Neural crest cell (in vitro differentiated cells): Measurements from ENCODE around the gene AMY1B. TPM values are rescaled to one million over a fixed set of nuclear protein-coding genes. Genes with fewer than 3 reads are reported as not detected.
"Not testable (repeated sequence)": the region's sequence is repeated elsewhere in the genome, so short reads cannot be mapped to it uniquely, and the experiment has no call there.

ENCODE experiments used
- DNase-seq: peaks from one replicate; pipeline ENCODE4 v3.0.0; 2021; ENCODE audit warnings: low read depth, mixed read lengths, low spot score
- H3K27ac Mint-ChIP-seq: one replicate; pipeline ENCODE4 v1.8.0; 2021; ENCODE audit warnings: mild to moderate bottlenecking, mixed read lengths; ENCODE audit not compliant: unreplicated experiment
- H3K27me3 Mint-ChIP-seq: 2 replicates; pipeline ENCODE4 v1.8.0; 2021; ENCODE audit warnings: low read depth, mild to moderate bottlenecking, mixed read lengths
- H3K36me3 Mint-ChIP-seq: 2 replicates; pipeline ENCODE4 v1.8.0; 2021; ENCODE audit warnings: low read depth, mild to moderate bottlenecking, mixed read lengths
- H3K4me1 Mint-ChIP-seq: 2 replicates; pipeline ENCODE4 v1.8.0; 2021; ENCODE audit warnings: mixed read lengths
- H3K4me3 Mint-ChIP-seq: one replicate; pipeline ENCODE4 v1.8.0; 2021; ENCODE audit warnings: mild to moderate bottlenecking, mixed read lengths
- H3K9me3 Mint-ChIP-seq: 2 replicates; pipeline ENCODE4 v1.8.0; 2021; ENCODE audit warnings: mixed read lengths
- total RNA-seq: library from RNA; stranded (reverse); gene quantifications from 2 replicates; pipeline ENCODE4 v1.2.1, GENCODE V29; 2021

The AMY1B gene
- total RNA-seq, 1 donor from 2014 or later: not detected

GRCh38 chr1:103650889-103651288 lies 45.1 kb downstream of the AMY1B start:
- not testable (repeated sequence) for H3K4me1 Mint-ChIP-seq, H3K27me3 Mint-ChIP-seq, H3K9me3 Mint-ChIP-seq, H3K4me3 Mint-ChIP-seq, H3K36me3 Mint-ChIP-seq, H3K27ac Mint-ChIP-seq, DNase-seq

GRCh38 chr1:103650305-103650704 lies 45.7 kb downstream of the AMY1B start:
- not testable (repeated sequence) for DNase-seq, H3K36me3 Mint-ChIP-seq, H3K27ac Mint-ChIP-seq, H3K4me1 Mint-ChIP-seq, H3K9me3 Mint-ChIP-seq, H3K27me3 Mint-ChIP-seq, H3K4me3 Mint-ChIP-seq

- not testable (repeated sequence) for H3K36me3 Mint-ChIP-seq, DNase-seq, H3K27ac Mint-ChIP-seq, H3K27me3 Mint-ChIP-seq, H3K9me3 Mint-ChIP-seq, H3K4me1 Mint-ChIP-seq, H3K4me3 Mint-ChIP-seq
These were observed 52.1 kb downstream of the AMY1B start for GRCh38 chr1:103643908-103644307.

- H3K27ac Mint-ChIP-seq, H3K27me3 Mint-ChIP-seq, H3K4me3 Mint-ChIP-seq, H3K9me3 Mint-ChIP-seq, H3K36me3 Mint-ChIP-seq, DNase-seq, H3K4me1 Mint-ChIP-seq: not testable (repeated sequence)
These were observed 54.8 kb downstream of the AMY1B start for GRCh38 chr1:103641194-103641593.

Other genes starting within 250 kb of the AMY1B start
- 18.9 and 21.6 TPM in 2 replicates for gene RNPC3, start 170.5 kb downstream of the AMY1B start, total RNA-seq
- 2.7 and 3.4 TPM in 2 replicates for gene AMY2B, start 124.6 kb downstream of the AMY1B start, total RNA-seq
- not detected in 2 replicates for gene AMY2A, start 78.8 kb downstream of the AMY1B start, total RNA-seq
- not detected in 2 replicates for gene AMY1A, start 40.5 kb downstream of the AMY1B start, total RNA-seq
- gene AMY1C, start 53.7 kb upstream of the AMY1B start, total RNA-seq: not detected in 2 replicates